ENCODE measurements around the gene TNP2.

- TF ChIP-seq CTCF (IDR thresholded peaks at IDR 0.05) (no peak), POLR2A (IDR thresholded peaks at IDR 0.05) (no peak), POLR2AphosphoS5 (IDR thresholded peaks at IDR 0.05) (no peak)
Observed at GRCh38 chr16:11258553-11259492, 10.3 kb downstream of the TNP2 start.
